Esophagus (tissue), 2 donors: ENCODE data around the gene POLR1D. TPM values are rescaled to one million over a fixed set of nuclear protein-coding genes. Genes with fewer than 3 reads are reported as not detected.

Experiments used
- polyA plus RNA-seq, 2 donors: library from polyadenylated mRNA; stranded (reverse); fragments of 200-250 nt; gene quantifications; one replicate each; pipeline ENCODE4 v1.2.3, GENCODE V29; 2013
- donor health status: healthy with polysubstance abuse.
- donor health status: Bipolar disorder and iron deficiency.

POLR1D gene
- polyA plus RNA-seq, 2 donors = 126 to 133 TPM

Other genes with a start within 250 kb of the POLR1D start
- gene GTF3A, start 197.3 kb upstream of the POLR1D start, polyA plus RNA-seq = 100 to 1,000 TPM in 1 of 2 donors, 10 to 100 TPM in 1; 80.4 to 147 TPM
- 10 to 100 TPM; 54.9 to 62.1 TPM for gene MTIF3, start 171.3 kb upstream of the POLR1D start, polyA plus RNA-seq
- 1 to 10 TPM; 5.5 to 6.1 TPM for gene LNX2, start 1.4 kb upstream of the POLR1D start, polyA plus RNA-seq
- not detected for gene GSX1, start 170.6 kb downstream of the POLR1D start, polyA plus RNA-seq